Endodermal cell (in vitro differentiated cells): Measurements from ENCODE around the gene PDE7B. TPM values are rescaled to one million over a fixed set of nuclear protein-coding genes. Genes with fewer than 3 reads are reported as not detected.

Experiments used
- DNase-seq: peaks from one replicate; pipeline ENCODE4 v3.0.0-alpha.2; 2017
- H3K27ac ChIP-seq: 2 replicates; pipeline ENCODE4 v1.5.1; 2013; ENCODE audit warnings: mild to moderate bottlenecking, low read depth, low read length, moderate library complexity
- H3K27me3 ChIP-seq: 2 replicates; pipeline ENCODE4 v1.6.1; 2013; ENCODE audit warnings: mild to moderate bottlenecking, low read length, moderate library complexity; ENCODE audit not compliant: insufficient read depth, control insufficient read depth, poor library complexity, severe bottlenecking
- H3K36me3 ChIP-seq: 2 replicates; pipeline ENCODE4 v1.7.0; 2013; ENCODE audit warnings: mild to moderate bottlenecking, low read length, moderate library complexity; ENCODE audit not compliant: control insufficient read depth, insufficient read depth
- H3K4me1 ChIP-seq: one replicate; pipeline ENCODE4 v1.7.0; 2013; ENCODE audit warnings: low read length; ENCODE audit not compliant: control insufficient read depth, insufficient read depth
- H3K4me3 ChIP-seq: 2 replicates; pipeline ENCODE4 v1.5.1; 2013; ENCODE audit warnings: mild to moderate bottlenecking, low read length, moderate library complexity
- H3K9ac ChIP-seq: 2 replicates; pipeline ENCODE4 v1.6.1; 2013; ENCODE audit warnings: mild to moderate bottlenecking, low read length, moderate library complexity; ENCODE audit not compliant: poor library complexity, severe bottlenecking; ENCODE audit errors: extremely low read depth
- H3K9me3 ChIP-seq: 2 replicates; pipeline ENCODE4 v1.6.1; 2013; ENCODE audit warnings: mild to moderate bottlenecking, low read length, moderate library complexity; ENCODE audit not compliant: control insufficient read depth
- H3K27ac Mint-ChIP-seq: 2 replicates; pipeline ENCODE4 v1.8.0; 2020; ENCODE audit warnings: mixed read lengths
- H3K27me3 Mint-ChIP-seq: 2 replicates; pipeline ENCODE4 v1.8.0; 2021; ENCODE audit warnings: mild to moderate bottlenecking, mixed read lengths; ENCODE audit not compliant: insufficient read depth
- H3K36me3 Mint-ChIP-seq: 2 replicates; pipeline ENCODE4 v1.8.0; 2020; ENCODE audit warnings: low read depth, mixed read lengths
- H3K4me1 Mint-ChIP-seq: 2 replicates; pipeline ENCODE4 v1.8.0; 2020; ENCODE audit warnings: mixed read lengths
- H3K4me3 Mint-ChIP-seq: 2 replicates; pipeline ENCODE4 v1.8.0; 2020; ENCODE audit warnings: mild to moderate bottlenecking, moderate library complexity, mixed read lengths
- H3K9me3 Mint-ChIP-seq: 2 replicates; pipeline ENCODE4 v1.8.0; 2020; ENCODE audit warnings: mild to moderate bottlenecking, mixed read lengths
- CTCF ChIP-seq: fragments of 200-600 bp; sonication (generic); conservative IDR thresholded peaks from 2 replicates; pipeline ENCODE4 v1.5.0; 2021; ENCODE audit warnings: antibody characterized with exemption, mild to moderate bottlenecking
- WGBS, 2 experiments: methylation state at CpG; one replicate each; pipeline versions ENCODE4 v1.1.5 to v1.1.7; 2013; ENCODE audit warnings: missing lambda C conversion rate in 2 of 2, mixed read lengths in 1 of 2; ENCODE audit not compliant: insufficient coverage in 1 of 2, insufficient read length in 1 of 2; 5-methylcytosine and 5-hydroxymethylcytosine counted together
- total RNA-seq, 2 donors: library from RNA; stranded (reverse); fragmentation: NEBNext Ultra II Directional in 1 of 2; extraction: Animal tissue kit (Norgen Biotek cat#: 25700) in 1 of 2; gene quantifications; 2 replicates in 1 of 2; 3 replicates in 1 of 2; pipeline ENCODE4 v1.2.1, GENCODE V29; 2021

PDE7B gene
- total RNA-seq, 2 donors from 2014 or later: 0.26 TPM; not detected in 1

- no peak overlapping the region for H3K27ac ChIP-seq
Observed at GRCh38 chr6:136037876-136038460, 186.5 kb downstream of the PDE7B start.

GRCh38 chr6:136038531-136038930 is 187.0 kb downstream of the PDE7B start:
- no peak for TF ChIP-seq CTCF
- no peaks in the 10 kb centered on the region for H3K36me3 ChIP-seq
- Mint-ChIP-seq H3K4me3 (no peak overlapping the region), H3K4me1 (peaks cover 6% of the 10 kb centered on the region), H3K27ac (no peak overlapping the region), H3K36me3 (no peaks in the 10 kb centered on the region), H3K27me3 (no peaks in the 10 kb centered on the region), H3K9me3 (no peaks in the 10 kb centered on the region)
- no peaks in the 10 kb centered on the region for H3K27me3 ChIP-seq
- H3K9ac ChIP-seq: no peak overlapping the region
- H3K9me3 ChIP-seq: no peaks in the 10 kb centered on the region
- no peak overlapping the region for H3K4me3 ChIP-seq
- no peak overlapping the region for H3K27ac ChIP-seq
- peaks cover 5% of the 10 kb centered on the region for H3K4me1 ChIP-seq
- no peak for DNase-seq

More at GRCh38 chr6:136037876-136038460, 186.5 kb downstream of the PDE7B start:
- Mint-ChIP-seq H3K4me1 (peaks cover 6% of the 10 kb centered on the region), H3K27me3 (no peaks in the 10 kb centered on the region), H3K4me3 (no peak overlapping the region), H3K27ac (peak overlapping the region; percentile 10), H3K9me3 (no peaks in the 10 kb centered on the region), H3K36me3 (no peaks in the 10 kb centered on the region)
- Histone ChIP-seq H3K36me3 (no peaks in the 10 kb centered on the region), H3K4me1 (peaks cover 5% of the 10 kb centered on the region), H3K9ac (no peak overlapping the region), H3K9me3 (no peaks in the 10 kb centered on the region), H3K27me3 (no peaks in the 10 kb centered on the region), H3K4me3 (no peak overlapping the region)
- 64 to 80% methylated on average over 1 to 13 of the region's 13 CpGs for WGBS, 2 experiments
- peak; percentile 61 for DNase-seq
- TF ChIP-seq CTCF: no peak

- H3K4me3 Mint-ChIP-seq: no peak overlapping the region
- H3K27me3 ChIP-seq: no peaks in the 10 kb centered on the region
- H3K36me3 ChIP-seq: no peaks in the 10 kb centered on the region
- peaks cover 5% of the 10 kb centered on the region for H3K4me1 ChIP-seq
- WGBS, 2 experiments: 90% methylated on average over 4 of the region's 4 CpGs; no CpG with 5 or more reads in 1 of the 2 experiments
- H3K9ac ChIP-seq: no peak overlapping the region
- H3K9me3 ChIP-seq: no peaks in the 10 kb centered on the region
- no peak overlapping the region for H3K27ac Mint-ChIP-seq
- H3K9me3 Mint-ChIP-seq: no peaks in the 10 kb centered on the region
- no peaks in the 10 kb centered on the region for H3K36me3 Mint-ChIP-seq
- H3K4me1 Mint-ChIP-seq: peaks cover 6% of the 10 kb centered on the region
- no peak for DNase-seq
- no peak overlapping the region for H3K27ac ChIP-seq
- no peaks in the 10 kb centered on the region for H3K27me3 Mint-ChIP-seq
- no peak for TF ChIP-seq CTCF
- no peak overlapping the region for H3K4me3 ChIP-seq
Observed at GRCh38 chr6:136039185-136039584, 187.7 kb downstream of the PDE7B start.
